OCI-LY1 (cell line): ENCODE measurements around the gene NPLOC4.

ENCODE experiments used
- CTCF ChIP-seq: fragments of 200-600 bp; sonication (generic), shearing (Covaris generic); IDR thresholded peaks from 2 replicates; pipeline ENCODE4 v1.5.1; 2017; ENCODE audit warnings: mild to moderate bottlenecking, antibody characterized with exemption, low read length, moderate library complexity, mixed read lengths
- EZH2 ChIP-seq: fragments of 200-600 bp; sonication (generic), shearing (Covaris generic); IDR thresholded peaks from 2 replicates; pipeline ENCODE4 v1.8.0; 2017; ENCODE audit warnings: borderline replicate concordance, mixed run types, mild to moderate bottlenecking, antibody characterized with exemption, low read length, moderate library complexity, mixed read lengths

GRCh38 chr17:81608082-81608481, 28.8 kb downstream of the NPLOC4 start:
- TF ChIP-seq CTCF (no peak), EZH2 (no peak)
